ENCODE measurements around the gene SMYD3. TPM values are rescaled to one million over a fixed set of nuclear protein-coding genes. Genes with fewer than 3 reads are reported as not detected.

The SMYD3 gene
- total and polyA plus RNA-seq, 10 of the 15 experiments (the other 5 are each of a cell fraction or from before 2014, with no cell fraction given) = 18.3 to 54.0 (median 24.8) TPM

- Histone ChIP-seq H3K27me3 (replicated peaks in 1 of 2; ENCODE audit: control insufficient read depth in 2 of 2, insufficient read depth in 2 of 2, low read length in 1 of 2) (no peaks in the 10 kb centered on the region; a peak in 1 of 4 replicates), H3K4me2 (ENCODE audit: control insufficient read depth, insufficient read depth) (no peak overlapping the region), H3K9me3 (replicated peaks; ENCODE audit: control insufficient read depth, insufficient read depth, low read length) (no peaks in the 10 kb centered on the region), H3K27ac (ENCODE audit: control insufficient read depth, insufficient read depth) (no peak overlapping the region), H3K4me3 (no peak overlapping the region), H3K36me3 (ENCODE audit: control insufficient read depth in 2 of 2, insufficient read depth in 2 of 2, low read length in 1 of 2) (peaks cover 3 to 10% of the 10 kb centered on the region in 2 experiments; a peak in 3 of 4 replicates), H3K79me2 (ENCODE audit: control insufficient read depth, insufficient read depth, low read length) (no peaks in the 10 kb centered on the region), H2AFZ (ENCODE audit: control insufficient read depth, low read depth, low read length) (no peak overlapping the region), H3K9ac (ENCODE audit: control insufficient read depth, insufficient read depth, low read length) (no peak overlapping the region), H4K20me1 (ENCODE audit: control insufficient read depth, insufficient read depth) (no peaks in the 10 kb centered on the region), H3K4me1 (ENCODE audit: control insufficient read depth, insufficient read depth, low read length) (no peaks in the 10 kb centered on the region)
- whole genome bisulfite sequencing (ENCODE audit: insufficient coverage, insufficient replicate concordance, low lambda C conversion rate, missing lambda C conversion rate) = 97% methylated on average over 3 of the region's 3 CpGs
- ChIA-PET SMC1A (ENCODE audit: uncharacterized antibody, unreplicated experiment) (interaction anchor here (0.6 kb wide), 1 partner anchor 50 kb away, joined by 3 read pairs; no protein-coding TSS in a partner anchor), POLR2A (no interaction called here), RAD21 (ENCODE audit: unreplicated experiment) (no interaction called here), CTCF (no interaction called here)
- TF ChIP-seq MTA3 (IDR thresholded peaks at IDR 0.05; ENCODE audit: borderline replicate concordance, low read length) (no peak), E2F4 (IDR thresholded peaks at IDR 0.05; ENCODE audit: low read depth, low read length) (no peak), DPF2 (IDR thresholded peaks at IDR 0.05) (no peak), YBX1 (IDR thresholded peaks at IDR 0.05) (no peak), SUPT20H (IDR thresholded peaks at IDR 0.05; ENCODE audit: borderline replicate concordance, control insufficient read depth, low read depth, low read length) (no peak), ATF2 (IDR thresholded peaks at IDR 0.05; ENCODE audit: low read length) (no peak), RELA (IDR thresholded peaks at IDR 0.05; ENCODE audit: borderline replicate concordance, partially characterized antibody) (no peak), POLR2A (IDR thresholded peaks at IDR 0.05; ENCODE audit: low read depth, low read length) (no peak)
- in situ Hi-C loops (cut with MboI) = no loop called here
- intact Hi-C loops (cut with micrococcal nuclease; ENCODE audit: unreplicated experiment) = no loop called here
- no peak for ATAC-seq
- BruUV-seq (replicated peaks) = no TSS peak
- no peak for FAIRE-seq
- no peak for DNase-seq (ENCODE audit: low read depth, low spot score)
Measured at GRCh38 chr1:246537887-246538286, 30.8 kb upstream of the SMYD3 start.
